ENCODE measurements around the gene DNAJC24.
A peak's percentile ranks its signal among the peaks of the same experiment; 100 is the strongest.

Gene DNAJC24

GRCh38 chr11:31366795-31367194, 2.9 kb upstream of the DNAJC24 start:
- H3K4me1 ChIP-seq: no peaks in the 10 kb centered on the region
- no peaks in the 10 kb centered on the region for H3K36me3 ChIP-seq (replicated peaks)
- in situ Hi-C loops (cut with MboI; ENCODE audit: low sequenced_read_pairs): no loop called here
- no peaks in the 10 kb centered on the region for H3K9me3 ChIP-seq
- H3K27me3 ChIP-seq (ENCODE audit: low read depth): peaks cover 11% of the 10 kb centered on the region; the same call in 1 of the 2 replicates
- no peak for DNase-seq (ENCODE audit: low spot score in 2 of 2)
- no peak overlapping the region for H3K4me3 ChIP-seq

- no peaks in the 10 kb centered on the region for H3K4me1 ChIP-seq
- H3K36me3 ChIP-seq (replicated peaks): no peaks in the 10 kb centered on the region
- no peaks in the 10 kb centered on the region for H3K9me3 ChIP-seq
- in situ Hi-C loops (cut with MboI; ENCODE audit: low sequenced_read_pairs): no loop called here
- no peak overlapping the region for H3K4me3 ChIP-seq
- no peak for DNase-seq (ENCODE audit: low spot score in 2 of 2)
- no peaks in the 10 kb centered on the region for H3K27me3 ChIP-seq (ENCODE audit: low read depth)
Observed at GRCh38 chr11:31375879-31376278, 6.2 kb downstream of the DNAJC24 start.

GRCh38 chr11:31383116-31383515, 13.5 kb downstream of the DNAJC24 start:
- Histone ChIP-seq H3K4me3 (no peak overlapping the region), H3K4me1 (no peaks in the 10 kb centered on the region), H3K36me3 (replicated peaks) (no peaks in the 10 kb centered on the region), H3K9me3 (no peaks in the 10 kb centered on the region), H3K27me3 (ENCODE audit: low read depth) (no peaks in the 10 kb centered on the region)
- in situ Hi-C loops (cut with MboI; ENCODE audit: low sequenced_read_pairs): no loop called here
- no peak for DNase-seq (ENCODE audit: low spot score in 2 of 2)

DNA sequence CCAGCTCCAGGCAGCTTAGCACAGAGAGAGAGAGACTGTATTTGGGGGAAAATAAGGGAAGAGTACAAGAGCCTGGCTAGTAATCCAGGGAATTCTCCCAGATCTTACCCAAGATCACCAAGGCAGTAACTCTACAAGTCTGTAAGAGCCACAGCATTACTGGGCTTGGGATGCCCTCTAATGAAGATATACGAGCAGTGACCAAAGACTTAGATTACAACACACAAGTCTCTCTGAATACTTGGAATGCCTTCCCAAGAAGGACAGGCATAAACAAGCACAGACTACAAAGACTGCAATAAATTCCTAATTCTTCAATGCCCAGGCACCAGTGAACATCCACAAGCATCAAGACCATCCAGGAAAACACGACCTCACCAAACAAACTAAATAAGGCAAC, 17.7 kb downstream of the DNAJC24 start:
- Histone ChIP-seq H3K27me3 (ENCODE audit: low read depth) (no peaks in the 10 kb centered on the region), H3K4me3 (no peak overlapping the region), H3K9me3 (no peaks in the 10 kb centered on the region), H3K36me3 (replicated peaks) (no peaks in the 10 kb centered on the region), H3K4me1 (no peaks in the 10 kb centered on the region)
- in situ Hi-C loops (cut with MboI; ENCODE audit: low sequenced_read_pairs): no loop called here
- no peak for DNase-seq (ENCODE audit: low spot score in 2 of 2)

GRCh38 chr11:31397239-31397834, 27.7 kb downstream of the DNAJC24 start:
- in situ Hi-C loops (cut with MboI; ENCODE audit: low sequenced_read_pairs): loop anchor here (10.0 kb wide), 2 partner anchors 477 to 557 kb away; no protein-coding TSS in a partner anchor
- Histone ChIP-seq H3K4me1 (no peaks in the 10 kb centered on the region), H3K27me3 (ENCODE audit: low read depth) (no peaks in the 10 kb centered on the region), H3K9me3 (no peaks in the 10 kb centered on the region), H3K4me3 (no peak overlapping the region), H3K36me3 (replicated peaks) (no peaks in the 10 kb centered on the region)
- peak in 1 of 2 experiments; percentile 19 for DNase-seq (ENCODE audit: low spot score in 2 of 2)

GRCh38 chr11:31404614-31405013, 35.0 kb downstream of the DNAJC24 start:
- Histone ChIP-seq H3K9me3 (no peaks in the 10 kb centered on the region), H3K4me1 (no peaks in the 10 kb centered on the region; the same call in 1 of the 2 replicates), H3K27me3 (ENCODE audit: low read depth) (no peaks in the 10 kb centered on the region), H3K4me3 (no peak overlapping the region), H3K36me3 (replicated peaks) (no peaks in the 10 kb centered on the region)
- in situ Hi-C loops (cut with MboI; ENCODE audit: low sequenced_read_pairs): no loop called here
- DNase-seq (ENCODE audit: low spot score in 2 of 2): no peak

DNA sequence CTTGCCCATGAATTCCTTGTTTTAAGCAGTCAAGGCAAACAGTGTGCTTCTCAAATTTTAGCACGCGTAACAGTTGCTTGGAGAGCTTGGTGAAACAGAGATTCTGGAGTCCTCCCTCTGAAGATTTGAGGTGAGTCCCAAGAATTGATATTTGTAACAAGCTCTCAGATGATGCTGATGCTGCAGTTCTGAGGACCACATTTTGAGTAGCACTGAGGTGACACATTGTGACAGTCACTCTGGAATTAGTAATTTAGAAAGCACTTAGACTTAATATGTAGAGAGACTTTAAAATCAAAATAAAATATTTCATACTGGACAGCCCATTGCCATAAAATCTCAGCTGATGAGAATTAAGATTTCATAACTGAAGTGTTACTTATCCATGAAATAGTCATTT, 38.5 kb downstream of the DNAJC24 start:
- no peak for DNase-seq (ENCODE audit: low spot score in 2 of 2)
- no peaks in the 10 kb centered on the region for H3K36me3 ChIP-seq (replicated peaks)
- H3K9me3 ChIP-seq: no peaks in the 10 kb centered on the region
- no peak overlapping the region for H3K4me3 ChIP-seq
- no peaks in the 10 kb centered on the region; the same call in 1 of the 2 replicates for H3K4me1 ChIP-seq
- H3K27me3 ChIP-seq (ENCODE audit: low read depth): no peaks in the 10 kb centered on the region
- in situ Hi-C loops (cut with MboI; ENCODE audit: low sequenced_read_pairs): no loop called here

DNA sequence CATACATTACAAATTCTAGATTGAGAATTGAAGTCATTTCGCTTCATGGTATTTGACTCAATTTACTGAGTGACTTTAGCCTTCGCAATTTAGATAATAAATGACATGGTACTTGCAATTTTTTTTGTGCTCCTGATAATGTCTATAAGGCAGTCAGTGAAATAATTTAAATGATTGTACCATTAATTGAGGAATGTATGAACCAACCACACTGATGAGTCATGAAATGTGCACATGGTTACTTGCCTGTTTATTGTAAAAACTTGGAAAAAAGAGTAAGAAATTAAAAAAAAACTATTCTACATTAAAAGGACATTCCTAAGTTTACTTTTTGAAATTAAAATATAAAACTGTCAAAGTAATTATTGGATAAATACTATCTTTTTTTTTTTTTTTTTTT, 43.3 kb downstream of the DNAJC24 start:
- Histone ChIP-seq H3K36me3 (replicated peaks) (no peaks in the 10 kb centered on the region), H3K4me1 (no peaks in the 10 kb centered on the region), H3K9me3 (no peaks in the 10 kb centered on the region), H3K27me3 (ENCODE audit: low read depth) (no peaks in the 10 kb centered on the region), H3K4me3 (no peak overlapping the region)
- in situ Hi-C loops (cut with MboI; ENCODE audit: low sequenced_read_pairs): no loop called here
- DNase-seq (ENCODE audit: low spot score in 2 of 2): no peak

DNA sequence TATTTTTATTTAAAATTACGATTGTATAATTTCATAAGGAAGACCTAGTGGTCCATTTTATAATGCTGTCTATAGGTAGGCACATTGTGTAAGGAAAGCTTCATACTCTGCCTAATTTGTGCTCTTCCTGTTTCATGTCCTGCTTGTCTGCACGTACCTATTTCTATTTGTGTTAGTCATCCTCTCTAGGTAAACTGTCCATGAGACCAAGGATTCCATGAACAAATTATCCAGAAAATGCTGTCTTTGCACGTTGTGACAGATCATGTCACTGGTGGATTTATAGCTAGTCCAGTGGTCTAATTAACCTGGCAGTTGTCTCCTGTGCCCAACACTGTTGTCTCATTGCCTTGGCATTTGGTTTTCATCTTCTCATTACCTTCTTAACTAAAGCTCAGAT, 44.7 kb downstream of the DNAJC24 start:
- in situ Hi-C loops (cut with MboI; ENCODE audit: low sequenced_read_pairs): no loop called here
- no peak for DNase-seq (ENCODE audit: low spot score in 2 of 2)
- no peaks in the 10 kb centered on the region for H3K9me3 ChIP-seq
- H3K4me3 ChIP-seq: no peak overlapping the region
- no peaks in the 10 kb centered on the region for H3K4me1 ChIP-seq
- H3K27me3 ChIP-seq (ENCODE audit: low read depth): no peaks in the 10 kb centered on the region
- H3K36me3 ChIP-seq (replicated peaks): no peaks in the 10 kb centered on the region

GRCh38 chr11:31415435-31415834, 45.8 kb downstream of the DNAJC24 start:
- H3K9me3 ChIP-seq: no peaks in the 10 kb centered on the region
- no peak for DNase-seq (ENCODE audit: low spot score in 2 of 2)
- in situ Hi-C loops (cut with MboI; ENCODE audit: low sequenced_read_pairs): no loop called here
- no peaks in the 10 kb centered on the region for H3K4me1 ChIP-seq
- no peaks in the 10 kb centered on the region for H3K36me3 ChIP-seq (replicated peaks)
- H3K4me3 ChIP-seq: no peak overlapping the region
- no peaks in the 10 kb centered on the region for H3K27me3 ChIP-seq (ENCODE audit: low read depth)

GRCh38 chr11:31417357-31417756, 47.7 kb downstream of the DNAJC24 start:
- Histone ChIP-seq H3K36me3 (replicated peaks) (no peaks in the 10 kb centered on the region), H3K27me3 (ENCODE audit: low read depth) (no peaks in the 10 kb centered on the region), H3K4me1 (peaks cover 12% of the 10 kb centered on the region), H3K4me3 (no peak overlapping the region), H3K9me3 (no peaks in the 10 kb centered on the region)
- no peak for DNase-seq (ENCODE audit: low spot score in 2 of 2)
- in situ Hi-C loops (cut with MboI; ENCODE audit: low sequenced_read_pairs): no loop called here

GRCh38 chr11:31417816-31418215, 48.2 kb downstream of the DNAJC24 start:
- in situ Hi-C loops (cut with MboI; ENCODE audit: low sequenced_read_pairs): no loop called here
- Histone ChIP-seq H3K36me3 (replicated peaks) (no peaks in the 10 kb centered on the region), H3K9me3 (no peaks in the 10 kb centered on the region), H3K27me3 (ENCODE audit: low read depth) (no peaks in the 10 kb centered on the region), H3K4me3 (no peak overlapping the region), H3K4me1 (peaks cover 13% of the 10 kb centered on the region)
- DNase-seq (ENCODE audit: low spot score in 2 of 2): no peak

DNA sequence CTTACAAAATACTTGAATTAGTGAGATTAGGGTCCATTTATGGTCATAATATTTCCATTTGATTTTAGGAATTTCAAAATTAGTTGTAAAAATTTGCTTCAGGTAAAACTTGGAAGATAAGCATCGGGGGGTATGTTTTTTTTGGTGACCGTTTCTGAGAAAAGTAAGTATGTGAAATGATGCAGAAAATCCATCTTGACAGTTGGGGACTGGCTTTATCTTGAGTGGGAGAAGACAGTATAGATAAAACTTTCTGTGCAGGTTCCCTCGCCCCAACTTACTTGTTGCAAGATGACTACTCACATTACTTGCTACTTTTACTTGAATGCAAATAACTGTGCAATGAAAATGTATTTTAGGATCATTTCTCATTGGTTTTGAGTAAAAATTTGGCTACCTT, 49.5 kb downstream of the DNAJC24 start:
- in situ Hi-C loops (cut with MboI; ENCODE audit: low sequenced_read_pairs): no loop called here
- DNase-seq (ENCODE audit: low spot score in 2 of 2): no peak
- Histone ChIP-seq H3K4me1 (peaks cover 13% of the 10 kb centered on the region), H3K9me3 (no peaks in the 10 kb centered on the region), H3K27me3 (ENCODE audit: low read depth) (no peaks in the 10 kb centered on the region), H3K4me3 (no peak overlapping the region), H3K36me3 (replicated peaks) (no peaks in the 10 kb centered on the region)

DNA sequence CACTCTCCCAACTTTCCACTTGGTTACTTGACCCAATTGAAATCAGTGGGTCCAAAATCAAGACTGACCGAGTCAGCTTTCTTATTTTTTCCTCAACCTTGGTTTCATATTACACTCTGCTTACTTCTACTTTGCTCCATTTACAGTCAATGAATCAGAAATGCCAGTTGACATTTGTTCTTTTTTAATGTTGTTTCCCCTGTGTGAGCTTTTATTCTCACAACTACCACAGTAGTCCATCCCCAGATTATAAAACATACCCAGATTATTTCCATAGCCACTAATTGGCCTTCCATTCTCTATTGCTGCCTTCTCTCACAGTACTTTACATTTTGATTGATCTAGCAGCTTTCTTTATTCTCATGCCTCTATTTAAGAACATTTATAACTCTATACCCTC, 50.0 kb downstream of the DNAJC24 start:
- no peaks in the 10 kb centered on the region for H3K36me3 ChIP-seq (replicated peaks)
- no peaks in the 10 kb centered on the region for H3K27me3 ChIP-seq (ENCODE audit: low read depth)
- in situ Hi-C loops (cut with MboI; ENCODE audit: low sequenced_read_pairs): no loop called here
- peaks cover 13% of the 10 kb centered on the region for H3K4me1 ChIP-seq
- no peaks in the 10 kb centered on the region for H3K9me3 ChIP-seq
- DNase-seq (ENCODE audit: low spot score in 2 of 2): no peak
- H3K4me3 ChIP-seq: no peak overlapping the region

DNA sequence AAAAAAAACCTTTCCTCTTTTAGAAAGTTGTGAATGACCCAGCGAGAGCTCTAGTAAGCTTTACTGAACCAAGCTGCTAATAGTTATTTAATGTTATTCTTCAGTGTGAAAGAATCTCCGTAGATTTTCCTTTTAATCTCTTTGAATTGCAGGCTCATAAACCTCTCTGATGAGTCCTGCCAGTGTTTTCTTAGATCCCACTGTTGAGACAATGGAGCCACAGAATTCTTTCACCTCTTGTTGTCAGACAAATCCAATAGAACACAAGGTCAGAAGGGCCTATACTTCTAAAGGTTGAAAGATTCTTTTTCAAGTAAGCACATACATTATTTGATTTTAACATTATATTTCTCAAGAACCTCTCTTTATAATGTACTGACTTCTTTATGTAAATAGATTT, 52.2 kb downstream of the DNAJC24 start:
- in situ Hi-C loops (cut with MboI; ENCODE audit: low sequenced_read_pairs): no loop called here
- H3K4me3 ChIP-seq: no peak overlapping the region
- H3K9me3 ChIP-seq: no peaks in the 10 kb centered on the region
- no peaks in the 10 kb centered on the region for H3K36me3 ChIP-seq (replicated peaks)
- DNase-seq (ENCODE audit: low spot score in 2 of 2): peak in 1 of 2 experiments; percentile 80
- H3K27me3 ChIP-seq (ENCODE audit: low read depth): no peaks in the 10 kb centered on the region
- peaks cover 13% of the 10 kb centered on the region for H3K4me1 ChIP-seq
